Stimulated activated naive CD8-positive, alpha-beta T cell treated with anti-CD3 and anti-CD28 coated beads, Interleukin-15, Interleukin-2, amounts not matched to agents 100 U/mL and 50 U/mL, for 24 hours (primary cell): ENCODE measurements around the gene TFF2.

ENCODE experiments used
- ATAC-seq: fragments of 150-1000 bp; cut with Tn5 transposase; one replicate; pipeline ENCODE4 v1.10.0; 2021
- DNase-seq: peaks from one replicate; pipeline ENCODE4 v3.0.0; 2021

The TFF2 gene, protein sequence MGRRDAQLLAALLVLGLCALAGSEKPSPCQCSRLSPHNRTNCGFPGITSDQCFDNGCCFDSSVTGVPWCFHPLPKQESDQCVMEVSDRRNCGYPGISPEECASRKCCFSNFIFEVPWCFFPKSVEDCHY

GRCh38 chr21:42350927-42351426, at the start of gene TFF2:
TFF2 (minus strand) TSS chr21:42350994; CDS start chr21:42350957, 37 bp downstream.
- no peak for DNase-seq

GRCh38 chr21:42400525-42400924, 49.7 kb upstream of the TFF2 start:
- ATAC-seq (peak; percentile 48), DNase-seq (no peak)

More at GRCh38 chr21:42350927-42351426, at the start of gene TFF2:
- no peak for ATAC-seq

DNA sequence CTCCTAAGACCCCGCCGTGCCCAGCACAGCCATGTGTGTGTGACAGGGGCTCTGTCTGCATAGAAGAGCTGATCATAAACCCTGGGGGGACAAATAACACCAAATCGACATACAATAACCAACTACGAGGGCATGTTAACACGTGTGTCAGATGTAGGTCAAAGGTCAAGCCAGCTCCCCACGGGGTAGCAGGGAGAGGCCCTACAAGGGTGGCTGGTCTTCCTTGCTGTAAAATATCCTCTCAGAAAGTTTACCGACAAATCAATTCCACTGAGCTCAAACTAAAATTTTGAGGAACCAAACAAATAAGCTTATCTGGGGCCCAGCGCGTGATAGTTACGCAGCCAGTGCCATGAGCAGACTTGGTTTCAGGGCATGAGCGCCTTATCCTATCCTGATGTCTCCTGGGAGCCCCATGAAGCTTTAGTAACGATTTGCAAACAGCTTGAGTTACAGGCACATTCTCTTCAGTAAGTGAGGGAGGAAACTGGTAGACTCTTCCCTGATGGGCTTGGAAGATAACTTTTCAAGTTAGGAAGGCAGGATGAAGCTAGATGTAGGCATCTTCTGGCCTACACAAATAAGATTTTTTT, 47.7 kb upstream of the TFF2 start:
- DNase-seq (no peak), ATAC-seq (no peak)

GRCh38 chr21:42397746-42398394, 47.1 kb upstream of the TFF2 start:
- DNase-seq (no peak), ATAC-seq (no peak)

DNA sequence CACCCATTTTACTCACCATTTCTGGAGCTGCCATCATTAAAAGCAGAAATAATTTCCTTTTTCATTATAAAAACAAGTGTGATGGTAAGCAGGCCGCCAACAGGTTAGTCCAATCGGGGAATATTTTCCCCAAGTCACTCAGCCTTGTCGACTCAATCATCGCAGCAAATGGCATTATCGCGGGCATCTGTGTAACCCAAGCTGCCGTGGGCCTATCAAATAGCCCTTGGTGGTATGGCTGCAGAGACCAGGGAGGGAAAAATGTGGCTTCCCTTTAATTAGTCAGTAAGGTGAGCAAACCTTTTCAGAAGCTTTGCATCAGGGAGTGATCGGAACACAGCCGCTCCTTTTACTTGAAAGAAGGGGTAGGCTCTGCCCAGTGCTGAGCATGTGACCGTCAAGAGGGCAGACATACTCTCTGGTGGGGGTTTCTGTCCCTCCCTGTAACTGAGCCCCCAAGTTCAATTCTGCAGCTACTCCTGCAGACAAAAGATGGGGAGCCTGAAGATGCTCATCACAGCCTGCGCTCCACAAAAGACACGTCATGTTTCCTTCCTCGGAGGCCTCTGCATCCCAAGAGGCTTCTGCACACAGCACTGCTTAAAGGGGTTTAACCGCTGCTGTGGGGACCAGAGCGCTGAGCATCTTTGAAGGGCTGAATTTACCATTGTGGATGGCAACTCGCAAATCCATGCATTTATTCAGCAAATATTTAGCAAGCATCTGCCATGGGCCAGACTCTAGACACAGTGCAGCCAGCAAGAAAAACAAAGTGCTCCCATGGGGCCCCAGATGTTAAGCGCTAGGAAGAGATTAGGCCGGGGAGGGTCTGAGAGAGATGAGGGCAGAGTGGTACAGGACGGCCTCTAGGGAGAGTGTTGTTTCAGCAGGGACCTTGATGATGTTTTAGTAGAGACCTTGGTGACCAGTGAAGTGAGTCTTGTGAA, 46.3 kb upstream of the TFF2 start:
- no peak for ATAC-seq
- DNase-seq = no peak

DNA sequence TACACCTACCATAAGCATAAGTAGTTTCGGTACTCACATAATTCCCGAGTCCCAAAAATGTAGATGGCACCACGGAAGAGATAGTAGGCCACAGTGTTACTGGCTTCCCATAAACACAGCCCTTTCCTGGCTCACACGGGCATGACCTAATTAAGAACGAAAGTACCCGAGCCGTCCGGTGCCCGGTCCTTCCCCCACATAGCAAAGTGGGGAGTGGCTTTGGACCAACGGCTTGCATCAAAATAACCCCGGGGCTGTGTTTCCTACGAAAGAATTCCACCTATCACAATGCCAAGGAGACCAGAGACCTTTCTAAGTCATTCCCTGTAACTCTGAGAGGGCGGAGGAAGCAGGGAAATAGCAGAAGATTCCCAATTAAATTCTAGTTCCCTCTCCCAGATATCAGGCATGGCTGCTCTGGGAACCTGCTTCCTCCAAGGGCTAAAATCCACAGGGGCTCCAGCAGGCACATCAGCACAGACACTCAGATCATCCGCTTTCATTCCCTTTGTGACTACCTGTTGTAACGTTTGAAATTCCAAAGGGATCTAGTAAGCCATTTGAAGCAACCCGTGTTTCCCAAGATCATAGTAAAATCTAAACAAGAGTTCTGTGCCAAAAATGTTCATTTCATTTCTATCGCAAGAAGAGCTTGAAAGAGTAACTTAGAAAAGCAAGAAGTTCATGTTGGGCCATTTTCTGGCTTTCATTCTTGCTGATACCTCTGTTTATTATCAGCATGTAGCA, 45.3 kb upstream of the TFF2 start, which contains the start of gene TMPRSS3:
Gene TMPRSS3 (minus strand): TSS at position 148 of the 747 bp plus-strand sequence. CDS start 635 bp downstream, outside the sequence.
- no peak for DNase-seq
- no peak for ATAC-seq

DNA sequence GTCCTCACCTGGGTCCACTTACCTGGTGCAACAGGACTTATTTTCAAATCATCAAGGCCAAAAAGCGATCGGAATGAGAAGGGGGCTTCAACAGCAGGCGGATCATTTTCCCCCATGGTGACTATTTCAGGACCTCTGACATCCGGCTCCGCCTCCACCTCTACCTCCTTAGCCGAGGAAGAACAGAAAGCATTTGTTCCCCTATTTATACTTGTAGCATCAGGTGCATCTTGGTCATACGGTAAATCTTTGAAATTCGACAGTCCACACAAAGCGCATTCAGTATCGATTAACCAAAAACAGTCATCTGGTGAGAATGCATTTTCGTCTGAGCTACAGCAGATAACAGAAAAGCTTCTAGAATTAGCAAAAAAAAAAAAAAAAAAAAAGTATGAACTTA, 44.5 kb upstream of the TFF2 start:
- ATAC-seq (no peak), DNase-seq (no peak)

DNA sequence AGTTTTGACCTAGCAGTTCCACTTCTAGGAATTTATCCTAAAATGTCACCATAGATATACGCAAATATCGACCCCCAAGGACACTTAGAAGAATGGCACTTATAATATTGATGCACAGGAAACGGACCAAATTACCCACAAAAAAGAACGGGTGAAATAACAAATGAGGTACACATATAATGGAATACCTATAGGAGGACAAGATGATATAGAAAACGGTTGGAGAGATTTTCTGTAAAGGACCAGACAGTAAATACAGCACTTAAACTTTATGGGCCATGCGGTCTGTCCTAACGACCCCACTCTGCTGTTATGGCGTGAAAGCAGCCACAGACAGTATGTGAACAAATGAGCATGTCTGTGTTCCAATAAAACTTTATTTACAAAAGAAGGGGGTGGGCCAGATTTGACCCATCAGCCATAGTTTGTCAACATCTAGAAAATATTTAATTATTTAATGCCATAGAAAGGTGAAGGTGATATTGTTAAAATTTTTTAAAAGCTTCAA, 42.7 kb upstream of the TFF2 start:
- ATAC-seq = peak; percentile 30
- no peak for DNase-seq

DNA sequence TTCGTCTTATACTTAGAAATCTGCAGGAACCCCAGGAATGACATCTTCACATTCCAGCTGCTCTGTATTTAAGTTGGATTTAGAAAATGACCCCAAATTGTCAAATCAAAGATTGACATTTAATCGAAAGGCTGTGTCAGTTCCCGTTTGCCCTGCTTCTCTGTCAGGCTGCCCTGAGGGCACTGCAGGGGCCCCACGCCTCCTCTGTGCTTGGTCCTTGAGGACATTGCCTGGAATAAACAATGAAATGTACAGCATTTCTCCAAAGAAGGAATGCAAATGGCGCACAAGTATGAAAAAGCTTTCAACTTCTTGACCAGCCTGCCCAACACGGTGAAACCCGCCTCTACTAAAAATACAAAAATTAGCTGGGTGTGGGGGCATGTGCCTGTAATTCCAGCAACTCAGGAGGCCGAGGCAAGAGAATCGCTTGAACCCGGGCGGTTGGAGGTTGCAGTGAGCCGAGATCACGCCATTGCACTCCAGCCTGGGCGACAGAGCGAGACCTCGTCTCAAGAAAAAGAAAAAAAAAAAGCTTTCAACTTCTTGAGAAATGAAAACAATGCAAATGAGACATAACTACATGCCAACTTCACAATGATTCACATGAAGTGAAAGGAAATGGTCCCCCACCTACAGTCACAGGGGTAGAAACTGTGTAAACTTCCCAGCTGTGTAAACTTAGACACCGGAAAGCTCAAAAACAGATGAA, 42.1 kb upstream of the TFF2 start:
- no peak for DNase-seq
- ATAC-seq = peak; percentile 97

DNA sequence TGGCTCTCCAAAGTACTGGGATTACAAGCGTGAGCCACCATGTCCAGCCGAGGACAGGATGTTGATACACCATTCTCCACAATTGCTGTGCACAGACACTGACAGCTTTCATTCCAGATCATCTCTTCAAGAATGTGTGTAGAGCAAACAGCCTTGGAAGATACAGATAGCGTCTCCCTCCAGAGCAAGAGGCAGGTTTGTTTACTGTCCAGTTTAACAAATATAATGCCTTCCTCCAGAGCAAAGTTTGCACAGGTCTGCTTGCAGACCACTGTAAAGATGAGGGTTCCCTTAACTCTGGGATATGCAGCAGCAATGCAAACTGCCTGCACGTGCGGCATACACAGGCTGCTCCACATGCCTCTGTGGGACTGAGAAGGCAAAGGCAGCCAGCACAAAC, 40.5 kb upstream of the TFF2 start:
- ATAC-seq (no peak), DNase-seq (no peak)

GRCh38 chr21:42390696-42391095, 39.9 kb upstream of the TFF2 start:
- ATAC-seq (no peak), DNase-seq (no peak)

GRCh38 chr21:42390193-42390592, 39.4 kb upstream of the TFF2 start:
- no peak for ATAC-seq

GRCh38 chr21:42389449-42389835, 38.6 kb upstream of the TFF2 start:
- ATAC-seq = no peak
- no peak for DNase-seq

More at GRCh38 chr21:42390193-42390592, 39.4 kb upstream of the TFF2 start:
- DNase-seq = no peak

DNA sequence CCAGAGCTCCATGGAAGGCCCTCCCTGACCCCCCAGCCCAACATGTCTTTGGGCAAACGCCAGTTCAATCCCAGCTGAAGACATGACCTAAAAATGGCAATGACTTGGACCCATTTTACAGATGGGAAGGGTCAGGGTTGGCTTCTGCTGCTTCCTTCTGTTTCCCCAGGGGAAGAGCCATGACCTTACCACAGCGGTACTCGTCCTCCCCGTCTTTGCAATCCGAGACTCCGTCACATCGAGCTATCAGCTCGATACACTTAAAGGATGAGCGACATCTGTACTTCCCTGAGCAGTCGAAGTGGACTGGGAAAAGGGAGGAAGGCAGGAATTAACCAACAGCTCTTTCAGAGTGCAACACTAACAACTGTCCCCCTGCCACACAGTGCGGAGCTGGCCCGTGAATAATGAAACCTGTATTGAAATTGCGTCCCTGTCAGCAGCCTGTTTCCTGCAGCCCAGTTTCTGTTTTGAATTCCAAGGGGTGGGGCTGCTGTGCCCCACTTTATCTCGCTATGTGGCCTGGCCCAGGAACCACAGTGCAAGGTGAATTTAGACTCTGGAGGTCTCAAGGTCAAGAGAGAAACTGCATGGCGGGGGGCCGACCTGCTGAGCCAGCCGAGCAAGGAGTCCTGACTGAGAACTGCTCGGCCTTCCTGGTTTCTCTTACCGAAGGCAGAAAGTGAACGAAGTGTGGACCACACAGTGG, 38.1 kb upstream of the TFF2 start:
- ATAC-seq (no peak), DNase-seq (no peak)

- no peak for ATAC-seq
- no peak for DNase-seq
Measured at GRCh38 chr21:42387843-42388340, 37.1 kb upstream of the TFF2 start.

GRCh38 chr21:42387164-42387563, 36.4 kb upstream of the TFF2 start:
- DNase-seq = no peak
- ATAC-seq = no peak

GRCh38 chr21:42386034-42386591, 35.3 kb upstream of the TFF2 start:
- ATAC-seq = no peak
- no peak for DNase-seq

GRCh38 chr21:42385619-42386018, 34.8 kb upstream of the TFF2 start:
- no peak for ATAC-seq
- no peak for DNase-seq

GRCh38 chr21:42384989-42385388, 34.2 kb upstream of the TFF2 start:
- DNase-seq = no peak
- ATAC-seq = no peak
